Epidermal melanocyte (primary cell): ENCODE results near the gene DHDH.

ENCODE experiments used
- DNase-seq: peaks from one replicate; pipeline ENCODE4 v3.0.0; 2011; ENCODE audit warnings: low spot score; ENCODE audit not compliant: insufficient read length

DHDH gene

DNA sequence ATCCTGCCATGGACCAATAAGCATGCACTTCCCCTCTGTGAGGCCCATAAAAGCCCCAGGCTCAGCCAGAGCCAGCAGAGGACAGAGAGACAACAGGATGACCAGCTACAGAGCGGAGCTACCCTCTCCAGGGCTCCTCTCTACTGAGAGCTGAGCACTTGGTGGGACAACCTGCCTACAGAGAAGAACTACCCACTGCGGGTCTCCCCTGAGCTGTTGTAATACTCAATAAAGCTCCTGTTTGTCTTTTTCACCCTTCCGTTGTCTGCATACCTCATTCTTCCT lies 13.7 kb downstream of the DHDH start:
- DNase-seq: no peak

DNA sequence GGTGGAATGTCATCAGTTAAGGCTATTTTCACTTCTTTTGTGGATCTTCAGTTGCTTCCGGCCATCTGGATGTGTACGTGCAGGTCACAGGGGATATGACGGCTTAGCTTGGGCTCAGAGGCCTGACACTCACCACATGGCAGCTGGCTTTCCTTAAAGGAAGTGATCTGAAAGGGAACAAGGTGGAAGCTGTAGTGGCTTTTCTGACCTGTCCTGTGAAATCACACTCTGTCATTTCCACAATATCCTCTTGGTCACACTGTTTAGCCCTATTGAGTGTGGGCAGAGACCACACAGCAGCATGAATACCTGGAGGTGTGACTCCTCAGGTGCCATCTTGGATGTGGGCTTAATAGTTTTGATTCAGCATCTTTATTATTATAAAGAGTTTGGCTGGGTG lies 16.7 kb downstream of the DHDH start:
- no peak for DNase-seq

DNA sequence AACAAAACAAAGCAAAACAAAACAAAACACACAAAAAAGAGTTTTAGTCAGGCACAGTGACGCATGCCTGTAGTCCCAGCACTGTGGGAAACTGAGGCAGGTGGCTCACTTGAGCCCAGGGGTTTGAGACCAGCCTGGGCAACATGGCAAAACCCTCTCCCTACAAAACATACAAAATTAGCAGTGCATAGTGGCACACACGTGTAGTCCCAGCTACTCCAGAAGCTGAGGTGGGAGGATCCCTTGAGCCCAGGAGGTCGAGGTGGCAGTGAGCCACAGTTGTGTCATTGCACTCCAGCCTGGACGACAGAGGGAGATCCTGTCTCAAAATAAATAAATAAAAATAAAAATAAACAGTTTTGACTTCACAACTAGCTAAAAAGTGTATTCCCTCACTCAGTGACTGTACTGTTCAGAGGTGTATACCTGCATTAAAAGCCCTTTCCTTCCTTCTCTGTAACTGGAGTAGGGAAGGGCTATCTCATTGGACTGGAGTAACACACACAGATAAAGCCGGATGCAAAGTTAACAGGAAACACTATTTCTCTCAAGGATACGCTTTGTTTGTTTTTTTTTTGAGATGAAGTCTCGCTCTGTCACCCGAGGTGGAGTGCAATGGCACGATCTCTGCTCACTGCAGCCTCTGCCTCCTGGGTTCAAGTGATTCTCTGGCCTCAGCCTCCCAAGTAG lies 17.5 kb downstream of the DHDH start:
- DNase-seq: no peak

DNA sequence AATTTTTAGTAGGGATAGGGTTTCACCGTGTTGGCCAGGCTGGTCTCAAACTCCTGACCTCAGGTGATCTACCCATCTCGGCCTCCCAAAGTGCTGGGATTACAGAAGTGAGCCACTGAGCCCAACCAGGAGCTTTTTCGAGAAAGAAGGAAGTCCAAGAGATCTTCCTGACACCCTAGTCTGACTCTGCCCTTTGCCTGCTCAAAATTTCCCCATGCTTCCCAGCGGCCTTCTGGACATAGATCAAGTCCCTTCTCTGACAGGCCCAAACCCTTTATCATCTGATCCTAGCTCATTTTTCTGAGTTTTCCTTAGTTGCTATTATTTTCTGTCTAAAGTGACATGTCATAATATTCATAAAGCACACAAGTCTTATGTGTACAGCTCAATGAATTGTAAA lies 19.6 kb downstream of the DHDH start:
- DNase-seq: no peak

DNA sequence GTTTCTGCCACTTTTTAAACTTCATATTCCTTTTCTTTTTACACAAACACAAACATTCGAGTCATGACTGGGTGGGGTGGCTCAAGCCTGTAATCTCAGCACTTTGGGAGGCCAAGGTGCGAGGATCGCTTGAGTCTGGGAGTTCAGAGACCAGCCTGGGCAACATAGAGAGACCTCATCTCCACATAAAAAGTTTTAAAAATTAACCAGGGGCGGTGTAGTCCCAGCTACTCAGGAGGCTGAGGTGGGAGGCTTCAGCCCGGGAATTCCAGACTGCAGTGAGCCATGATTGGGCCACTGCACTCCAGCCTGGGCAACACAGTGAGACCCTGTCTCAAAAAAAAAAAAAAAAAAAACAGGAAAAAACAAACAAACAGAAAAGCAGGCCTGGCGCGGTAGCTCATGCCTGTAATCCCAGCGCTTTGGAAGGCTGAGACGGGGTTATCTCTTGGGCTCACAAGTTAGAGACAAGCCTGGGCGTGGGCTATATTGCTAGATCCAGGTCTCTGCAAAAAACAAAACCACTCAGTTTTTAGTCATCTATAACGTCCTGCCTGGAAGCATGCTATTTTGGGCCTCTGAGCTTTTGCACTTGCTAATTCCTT lies 20.6 kb downstream of the DHDH start:
- no peak for DNase-seq

DNA sequence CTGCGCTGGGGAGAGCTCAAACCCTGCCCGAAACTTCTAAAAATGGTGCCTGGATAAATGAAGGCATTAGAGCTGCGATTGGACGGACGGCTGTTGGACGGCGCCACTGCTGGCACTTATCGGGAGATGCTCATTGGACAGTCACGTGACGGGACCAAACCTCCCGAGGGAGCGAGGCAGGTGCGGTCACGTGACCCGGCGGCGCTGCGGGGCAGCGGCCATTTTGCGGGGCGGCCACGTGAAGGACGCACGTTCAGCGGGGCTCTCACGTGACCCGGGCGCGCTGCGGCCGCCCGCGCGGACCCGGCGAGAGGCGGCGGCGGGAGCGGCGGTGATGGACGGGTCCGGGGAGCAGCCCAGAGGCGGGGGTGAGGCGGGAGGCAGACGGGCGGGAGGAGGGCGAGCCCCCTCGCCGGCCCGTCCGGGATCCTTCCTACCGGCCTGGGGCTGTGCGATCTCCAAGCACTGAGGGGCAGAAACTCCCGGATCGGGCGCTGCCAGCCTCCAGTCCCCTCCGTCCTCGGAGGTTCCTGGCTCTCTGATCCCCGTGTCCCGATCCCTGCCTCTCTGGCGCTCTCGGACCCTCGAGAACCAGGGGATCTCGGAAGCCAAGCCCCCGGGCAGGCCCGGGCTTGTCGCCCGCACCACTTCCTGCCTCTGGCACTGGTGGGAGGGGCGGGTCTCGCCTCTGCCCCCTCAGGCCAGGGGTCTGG lies 21.3 kb downstream of the DHDH start, which contains the start of gene BAX:
Gene BAX (plus strand): TSS at position 281 of the 713 bp plus-strand sequence. CDS start 54 bp downstream, at position 335.
- peak; percentile 97 for DNase-seq

DNA sequence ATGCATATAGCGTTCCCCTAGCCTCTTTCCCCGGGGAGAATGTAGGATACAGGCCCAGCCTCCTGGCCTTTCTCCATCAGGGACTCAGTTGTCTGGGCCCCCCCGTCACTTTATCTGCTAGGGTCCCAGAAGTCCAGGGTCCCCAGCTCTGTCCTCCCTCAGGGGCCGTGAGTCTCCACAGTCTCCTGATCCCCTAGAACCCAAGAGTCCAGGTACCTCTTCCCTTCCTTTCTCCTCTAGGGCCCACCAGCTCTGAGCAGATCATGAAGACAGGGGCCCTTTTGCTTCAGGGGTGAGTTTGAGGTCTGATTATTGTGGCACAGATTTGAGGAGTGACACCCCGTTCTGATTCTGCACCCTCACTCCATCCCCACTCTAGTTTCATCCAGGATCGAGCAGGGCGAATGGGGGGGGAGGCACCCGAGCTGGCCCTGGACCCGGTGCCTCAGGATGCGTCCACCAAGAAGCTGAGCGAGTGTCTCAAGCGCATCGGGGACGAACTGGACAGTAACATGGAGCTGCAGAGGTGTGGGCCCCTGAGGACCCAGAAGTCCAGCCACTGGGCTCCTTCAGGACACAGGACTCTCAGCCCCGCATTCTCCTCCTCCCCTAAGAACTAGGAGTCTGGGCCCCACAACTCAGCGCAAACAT lies 21.9 kb downstream of the DHDH start:
- DNase-seq: no peak

DNA sequence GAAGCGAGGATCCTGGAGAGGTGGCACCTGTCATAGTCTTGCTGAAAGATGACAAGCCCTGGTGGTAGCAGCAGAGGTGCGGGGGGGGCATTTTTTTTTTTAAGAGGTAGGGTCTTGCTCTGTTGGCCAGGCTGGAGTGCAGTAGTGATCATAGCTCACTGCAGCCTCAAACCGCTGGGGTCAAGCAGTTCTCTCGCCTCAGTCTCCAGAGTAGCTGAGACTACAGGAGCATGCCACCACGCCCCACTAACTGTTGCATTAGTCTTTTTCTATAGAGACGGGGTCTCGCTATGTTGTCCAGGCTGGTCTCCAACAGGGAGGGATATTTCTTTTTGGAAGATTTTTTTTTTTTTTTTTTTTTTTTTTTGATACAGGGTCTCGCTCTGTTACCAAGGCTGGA lies 24.5 kb downstream of the DHDH start:
- DNase-seq: no peak

DNA sequence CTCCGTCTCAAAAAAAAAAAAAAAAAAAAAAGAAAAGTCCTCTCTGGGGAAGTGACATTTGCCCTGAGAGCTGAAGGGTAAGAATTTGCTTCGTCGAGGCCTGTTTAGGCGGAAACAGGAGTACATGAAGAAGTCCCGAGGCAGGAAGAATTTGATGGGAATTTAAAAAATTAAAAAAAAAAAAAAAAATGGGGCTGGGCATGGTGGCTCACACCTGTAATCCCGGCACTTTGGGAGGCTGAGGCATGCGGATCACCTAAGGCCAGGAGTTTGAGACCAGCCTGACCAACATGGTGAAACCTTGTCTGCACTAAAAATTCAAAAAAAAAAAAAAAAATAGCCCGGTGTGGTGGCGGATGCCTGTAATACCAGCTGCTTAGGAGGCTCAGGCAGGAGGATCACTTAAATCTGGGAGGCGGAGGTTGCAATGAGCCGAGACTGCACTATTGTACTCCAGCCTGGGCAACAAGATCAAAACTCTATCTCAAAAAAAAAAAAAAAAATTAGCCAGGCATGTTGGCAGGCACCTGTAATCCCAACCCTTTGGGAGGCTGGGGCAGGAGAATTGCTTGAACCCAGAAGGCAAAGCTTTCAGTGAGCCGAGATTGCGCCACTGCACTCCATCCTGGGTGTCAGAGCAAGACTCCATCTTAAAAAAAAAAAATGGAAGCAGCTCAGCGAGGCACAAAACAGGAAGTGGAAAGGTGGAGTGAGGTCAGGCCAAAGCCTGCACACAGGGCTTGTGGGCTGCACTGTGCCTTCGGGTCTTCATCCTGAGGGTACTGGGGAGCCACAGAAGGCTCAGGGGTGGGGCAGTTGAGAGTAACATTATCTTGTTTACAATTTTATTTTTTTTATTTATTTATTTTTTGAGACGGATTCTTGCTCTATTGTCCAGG lies 26.1 kb downstream of the DHDH start:
- no peak for DNase-seq

DNA sequence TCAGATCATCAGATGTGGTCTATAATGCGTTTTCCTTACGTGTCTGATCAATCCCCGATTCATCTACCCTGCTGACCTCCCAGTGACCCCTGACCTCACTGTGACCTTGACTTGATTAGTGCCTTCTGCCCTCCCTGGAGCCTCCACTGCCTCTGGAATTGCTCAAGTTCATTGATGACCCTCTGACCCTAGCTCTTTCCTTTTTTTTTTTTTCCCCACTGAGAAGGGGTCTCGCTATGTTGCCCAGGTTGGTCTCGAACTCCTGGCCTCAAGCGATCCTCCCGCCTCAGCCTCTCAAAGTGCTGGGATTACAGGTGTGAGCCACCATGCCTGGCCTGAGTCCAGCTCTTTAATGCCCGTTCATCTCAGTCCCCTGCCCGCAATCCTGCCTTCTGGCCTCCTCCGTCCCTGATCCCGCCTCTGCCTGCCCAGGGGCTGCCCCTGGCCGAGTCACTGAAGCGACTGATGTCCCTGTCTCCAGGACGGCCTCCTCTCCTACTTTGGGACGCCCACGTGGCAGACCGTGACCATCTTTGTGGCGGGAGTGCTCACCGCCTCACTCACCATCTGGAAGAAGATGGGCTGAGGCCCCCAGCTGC lies 27.7 kb downstream of the DHDH start:
- no peak for DNase-seq

DNA sequence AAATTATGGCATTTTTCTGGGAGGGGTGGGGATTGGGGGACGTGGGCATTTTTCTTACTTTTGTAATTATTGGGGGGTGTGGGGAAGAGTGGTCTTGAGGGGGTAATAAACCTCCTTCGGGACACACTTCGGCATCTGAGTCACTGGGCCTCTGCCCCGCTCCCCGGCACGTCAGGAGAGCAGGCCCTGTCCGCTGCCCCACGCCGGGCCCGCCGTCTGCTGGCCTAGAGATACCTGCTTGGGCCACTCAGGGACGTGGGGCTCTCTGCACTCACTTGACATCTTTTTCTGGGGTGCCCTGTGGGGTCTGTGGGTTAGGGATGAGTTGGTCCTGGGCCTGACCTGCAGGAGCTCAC lies 28.2 kb downstream of the DHDH start:
- no peak for DNase-seq

DNA sequence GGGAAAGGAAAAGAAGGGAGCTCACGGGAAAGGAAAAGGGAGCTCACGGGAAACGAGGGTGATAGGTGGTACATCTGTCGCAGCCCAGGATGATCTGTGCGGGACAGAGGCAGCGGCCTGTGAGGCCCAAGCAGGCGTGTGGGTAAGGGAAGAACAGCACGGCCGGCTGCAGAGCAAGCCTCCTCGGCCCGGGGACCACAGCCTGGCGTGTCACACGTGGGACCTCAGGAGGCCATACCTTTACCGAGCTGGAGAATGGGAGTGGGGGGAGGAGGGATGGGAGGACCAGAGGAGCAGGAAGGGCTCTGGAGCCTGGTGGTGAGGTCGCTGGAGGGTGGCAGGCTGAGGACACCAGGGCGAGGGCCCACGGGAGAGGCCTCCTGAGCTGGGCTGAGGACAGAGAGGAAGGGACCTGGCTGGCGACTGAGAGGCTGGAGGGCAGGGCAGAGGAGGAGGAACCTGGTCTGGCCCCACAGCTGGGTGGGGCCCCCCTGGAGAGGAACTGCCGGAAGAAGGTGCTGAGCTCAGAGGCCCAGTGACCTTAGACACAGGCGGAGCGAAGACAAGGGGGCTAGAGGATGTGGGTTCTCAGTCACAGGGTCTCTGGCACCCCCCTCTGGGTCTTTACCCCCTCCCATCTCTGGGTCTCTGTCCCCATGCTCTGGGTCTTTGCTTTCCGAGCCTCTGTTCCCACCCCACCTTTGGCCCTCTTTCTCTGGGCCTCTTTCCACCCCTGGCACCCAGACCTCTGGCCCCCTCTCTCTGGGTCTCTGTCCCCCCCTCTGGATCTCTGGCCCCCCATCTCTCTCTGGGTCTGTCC lies 28.7 kb downstream of the DHDH start:
- DNase-seq: no peak

DNA sequence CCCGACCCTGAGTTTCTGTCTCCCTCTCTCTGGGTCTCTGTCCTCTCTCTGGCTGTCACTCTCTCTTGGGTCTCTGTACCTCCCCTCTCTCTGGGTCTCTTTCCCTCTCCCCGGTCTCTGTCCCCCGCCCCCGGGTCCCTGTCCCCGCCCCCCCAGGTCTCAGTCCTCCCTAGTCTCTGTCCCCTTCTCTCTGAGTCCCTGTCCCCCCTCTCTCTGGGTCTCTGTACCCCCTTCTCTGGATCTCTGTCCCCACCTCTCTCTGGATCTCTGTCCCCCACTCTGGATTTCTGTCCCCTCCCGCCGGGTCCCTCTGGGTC lies 29.3 kb downstream of the DHDH start:
- DNase-seq: no peak

DNA sequence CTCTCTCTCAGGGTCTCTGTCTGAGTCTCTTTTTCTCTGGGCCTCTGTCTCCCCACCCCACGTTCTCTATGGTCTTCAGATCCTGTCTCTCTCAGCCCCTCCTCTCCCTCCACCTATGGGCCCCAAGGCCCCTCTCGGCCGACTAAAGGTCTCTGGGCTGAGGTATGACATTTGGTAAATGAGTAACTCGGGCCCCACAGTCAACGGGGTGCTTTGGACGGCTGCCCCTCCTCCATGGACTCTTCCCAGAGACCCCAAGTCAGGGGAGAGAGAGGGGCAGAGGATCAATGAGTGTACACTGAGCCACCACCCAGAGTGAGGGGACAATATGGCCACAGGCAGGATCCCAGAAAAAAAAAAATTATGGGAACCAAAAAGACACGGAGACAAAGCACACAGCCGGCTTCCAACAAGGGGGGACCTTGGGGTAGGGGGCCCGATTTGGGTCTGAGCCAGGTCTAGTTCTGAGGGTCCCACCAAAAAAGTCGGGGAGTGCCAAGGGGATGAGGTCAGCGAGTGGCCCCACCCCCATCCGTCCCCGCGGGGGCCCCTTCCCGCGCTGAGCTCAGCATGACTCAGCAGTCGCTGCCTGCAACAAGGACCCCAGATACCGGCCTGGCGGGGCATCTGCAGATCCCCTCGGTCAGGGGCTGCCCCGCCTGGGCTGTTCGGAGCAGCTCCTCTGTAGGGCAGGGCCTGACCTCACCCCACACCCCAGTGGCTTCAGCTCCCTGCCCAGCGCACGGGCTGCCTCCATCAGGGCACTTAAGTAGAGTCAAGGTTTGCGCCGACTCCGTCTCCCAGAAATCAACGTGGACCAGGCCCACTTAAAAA lies 30.1 kb downstream of the DHDH start:
- DNase-seq: no peak

DNA sequence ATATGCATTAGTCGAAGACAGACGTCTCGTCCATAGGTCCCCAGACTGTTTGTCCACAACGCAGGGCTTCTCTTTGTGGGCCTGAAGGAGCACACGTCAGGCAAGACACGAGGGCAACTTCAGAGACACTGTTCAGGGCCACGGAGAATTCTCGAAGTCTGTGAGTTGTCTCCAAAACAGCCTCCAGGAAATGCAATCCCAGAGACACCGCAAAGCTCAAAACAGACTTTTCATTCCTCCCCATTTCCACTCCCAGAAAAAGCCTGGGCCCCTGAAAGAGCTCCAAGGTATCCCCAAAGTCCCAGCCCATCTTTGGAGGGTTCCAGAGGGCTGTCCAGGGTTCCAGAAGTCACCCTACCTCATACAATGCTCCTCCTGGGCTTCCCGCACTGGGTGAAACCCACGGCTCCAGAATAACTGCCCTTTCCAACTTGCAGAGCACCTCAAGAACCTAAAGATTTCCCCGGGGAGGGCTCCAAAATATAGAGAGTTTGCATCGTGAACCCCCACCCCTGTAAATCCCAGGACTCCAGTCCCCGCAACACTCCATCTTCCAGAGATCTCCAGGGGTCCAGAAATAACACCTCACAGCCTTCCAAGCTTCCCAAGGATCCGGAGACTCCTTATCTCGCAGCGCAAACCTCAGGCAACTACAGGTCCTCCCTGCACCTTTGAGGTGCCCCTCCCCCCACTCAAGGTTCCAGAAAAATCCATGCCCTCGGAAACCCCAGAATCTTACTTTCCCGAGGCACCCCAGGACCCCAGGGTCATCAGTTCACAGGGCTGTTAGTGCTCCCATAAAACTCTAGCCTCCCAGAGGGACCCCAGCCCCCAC lies 30.9 kb downstream of the DHDH start:
- DNase-seq: no peak

DNA sequence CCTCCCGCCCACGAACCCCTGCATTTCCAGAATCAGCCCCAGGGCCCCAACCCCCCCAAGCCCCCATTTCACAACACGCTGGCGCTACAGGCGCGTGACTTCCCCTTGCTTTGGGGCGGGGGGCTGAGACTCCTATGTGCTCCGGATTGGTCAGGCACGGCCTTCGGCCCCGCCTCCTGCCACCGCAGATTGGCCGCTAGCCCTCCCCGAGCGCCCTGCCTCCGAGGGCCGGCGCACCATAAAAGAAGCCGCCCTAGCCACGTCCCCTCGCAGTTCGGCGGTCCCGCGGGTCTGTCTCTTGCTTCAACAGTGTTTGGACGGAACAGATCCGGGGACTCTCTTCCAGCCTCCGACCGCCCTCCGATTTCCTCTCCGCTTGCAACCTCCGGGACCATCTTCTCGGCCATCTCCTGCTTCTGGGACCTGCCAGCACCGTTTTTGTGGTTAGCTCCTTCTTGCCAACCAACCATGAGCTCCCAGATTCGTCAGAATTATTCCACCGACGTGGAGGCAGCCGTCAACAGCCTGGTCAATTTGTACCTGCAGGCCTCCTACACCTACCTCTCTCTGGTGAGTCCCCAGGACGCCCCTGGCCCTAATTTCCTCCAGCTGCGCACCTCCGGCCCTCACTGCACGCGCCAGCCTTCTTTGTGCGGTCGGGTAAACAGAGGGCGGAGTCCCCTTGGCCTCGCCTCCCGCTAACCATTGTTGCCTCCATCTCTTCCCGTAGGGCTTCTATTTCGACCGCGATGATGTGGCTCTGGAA lies 31.7 kb downstream of the DHDH start, which contains the start of gene FTL:
Gene FTL (plus strand): TSS at position 270 of the 766 bp plus-strand sequence. CDS start 199 bp downstream, at position 469.
- peak; percentile 98 for DNase-seq

DNA sequence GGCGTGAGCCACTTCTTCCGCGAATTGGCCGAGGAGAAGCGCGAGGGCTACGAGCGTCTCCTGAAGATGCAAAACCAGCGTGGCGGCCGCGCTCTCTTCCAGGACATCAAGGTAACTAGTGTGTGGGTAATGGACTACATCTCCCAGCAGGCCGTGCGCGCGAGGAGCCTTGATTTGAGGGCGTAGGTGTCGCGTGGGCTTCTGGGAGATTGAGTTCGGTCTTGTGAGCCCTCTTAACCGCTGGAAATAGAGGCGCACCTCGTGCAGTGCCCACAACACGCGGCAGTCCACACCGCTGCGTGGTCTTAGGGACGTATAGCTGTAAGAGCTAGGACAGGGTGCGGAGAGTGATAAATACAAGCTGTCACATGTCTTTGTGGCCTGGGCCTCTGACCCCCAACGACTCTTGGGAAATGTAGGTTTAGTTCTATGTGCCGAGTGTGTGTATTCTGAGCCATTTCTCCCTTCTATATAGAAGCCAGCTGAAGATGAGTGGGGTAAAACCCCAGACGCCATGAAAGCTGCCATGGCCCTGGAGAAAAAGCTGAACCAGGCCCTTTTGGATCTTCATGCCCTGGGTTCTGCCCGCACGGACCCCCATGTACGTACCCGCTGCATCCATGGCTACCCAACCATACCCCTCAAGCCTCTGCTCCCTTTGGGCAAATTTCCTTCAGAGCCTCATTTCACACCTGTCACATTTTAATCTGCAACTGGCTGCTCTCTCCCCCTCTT lies 32.5 kb downstream of the DHDH start:
- peak; percentile 66 for DNase-seq
